Smooth muscle cell (in vitro differentiated cells): ENCODE measurements around the gene RIMBP2. TPM values are rescaled to one million over a fixed set of nuclear protein-coding genes. Genes with fewer than 3 reads are reported as not detected.

Experiments
- DNase-seq: peaks from one replicate; lab custom pipeline; 2025; ENCODE audit not compliant: unreplicated experiment; lab: John Stamatoyannopoulos, UW
- H2AFZ ChIP-seq: fragments of 200-600 bp; sonication (generic); 2 replicates; pipeline ENCODE4 v1.6.0; 2016; ENCODE audit warnings: antibody characterized with exemption, low read depth, mild to moderate bottlenecking
- H3F3A ChIP-seq: fragments of 200-600 bp; sonication (generic); 2 replicates; pipeline ENCODE4 v1.6.0; 2017; ENCODE audit warnings: antibody characterized with exemption, low read depth
- H3K27ac ChIP-seq: fragments of 200-600 bp; sonication (generic); 2 replicates; pipeline ENCODE4 v1.5.1; 2016; ENCODE audit warnings: low read depth, mild to moderate bottlenecking
- H3K27me3 ChIP-seq: fragments of 200-600 bp; sonication (generic); 2 replicates; pipeline ENCODE4 v1.6.1; 2016; ENCODE audit warnings: low read depth, mild to moderate bottlenecking
- H3K36me3 ChIP-seq: fragments of 200-600 bp; sonication (generic); 2 replicates; pipeline ENCODE4 v1.5.1; 2016; ENCODE audit warnings: low read depth
- H3K4me1 ChIP-seq: fragments of 200-600 bp; sonication (generic); 2 replicates; pipeline ENCODE4 v1.5.1; 2016; ENCODE audit warnings: low read depth
- H3K4me2 ChIP-seq: fragments of 200-600 bp; sonication (generic); 2 replicates; pipeline ENCODE4 v1.6.0; 2016; ENCODE audit warnings: mild to moderate bottlenecking
- H3K4me3 ChIP-seq: fragments of 200-600 bp; sonication (generic); 2 replicates; pipeline ENCODE4 v1.5.1; 2016; ENCODE audit warnings: mild to moderate bottlenecking
- H3K79me2 ChIP-seq: fragments of 200-600 bp; sonication (generic); 2 replicates; pipeline ENCODE4 v1.6.0; 2016; ENCODE audit warnings: low read depth, mild to moderate bottlenecking
- H3K9ac ChIP-seq: fragments of 200-600 bp; sonication (generic); 2 replicates; pipeline ENCODE4 v1.6.0; 2016; ENCODE audit warnings: low read depth
- H3K9me3 ChIP-seq: fragments of 200-600 bp; sonication (generic); replicated peaks from 2 replicates; pipeline ENCODE4 v1.5.1; 2016; ENCODE audit warnings: low read depth
- H4K20me1 ChIP-seq: fragments of 200-600 bp; sonication (generic); 2 replicates; pipeline ENCODE4 v1.6.0; 2016; ENCODE audit warnings: low read depth
- CTCF ChIP-seq: fragments of 200-600 bp; sonication (generic); IDR thresholded peaks from 2 replicates; pipeline ENCODE4 v1.5.1; 2017; ENCODE audit warnings: borderline replicate concordance, mild to moderate bottlenecking, antibody characterized with exemption; ENCODE audit not compliant: insufficient read depth, poor library complexity, severe bottlenecking
- WGBS: methylation state at CpG from one replicate; pipeline ENCODE4 v1.1.7; 2016; ENCODE audit warnings: low lambda C conversion rate; 5-methylcytosine and 5-hydroxymethylcytosine counted together
- polyA plus RNA-seq: library from polyadenylated mRNA; unstranded; fragments of >200 nt; fragmentation: Nextera tagmentation; extraction: Ambion mirVana; gene quantifications from 2 replicates; pipeline ENCODE4 v1.2.1, GENCODE V29; 2016
- total RNA-seq: library from RNA; depleted of rRNA; stranded (reverse); fragments of >200 nt; gene quantifications from 2 replicates; pipeline ENCODE4 v1.2.3, GENCODE V29; 2014

RIMBP2 gene
- total and polyA plus RNA-seq, 2 experiments from 2014 or later: 2.3 TPM; not detected in 1

DNA sequence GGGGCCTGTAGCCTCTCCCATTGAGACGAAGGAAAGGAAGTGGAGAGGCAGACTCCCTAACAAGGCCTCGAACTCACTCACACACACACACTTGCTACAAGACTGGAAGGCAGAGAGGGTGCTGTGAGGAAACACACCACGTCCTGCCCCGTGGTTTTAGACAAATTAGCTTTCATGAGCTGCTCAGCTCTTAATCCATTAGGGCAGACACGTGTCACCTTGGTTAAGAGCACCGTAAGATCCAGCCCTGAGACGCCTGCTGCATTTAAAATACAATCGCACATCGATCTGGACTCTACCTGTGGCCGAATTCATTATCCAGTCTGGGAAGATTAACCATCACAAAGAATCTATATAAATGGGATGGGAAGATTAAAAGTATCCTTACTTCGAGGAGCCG lies 72.0 kb downstream of the RIMBP2 start:
- WGBS: 86% methylated on average over 12 of the region's 12 CpGs
- Histone ChIP-seq H3K27ac (no peak overlapping the region), H3K4me2 (no peak overlapping the region), H3K36me3 (no peaks in the 10 kb centered on the region), H3K27me3 (no peaks in the 10 kb centered on the region), H3K9ac (no peak overlapping the region), H3K4me3 (no peak overlapping the region), H3K79me2 (no peaks in the 10 kb centered on the region), H3K4me1 (no peaks in the 10 kb centered on the region), H2AFZ (no peak overlapping the region), H3F3A (no peaks in the 10 kb centered on the region), H3K9me3 (no peaks in the 10 kb centered on the region), H4K20me1 (no peaks in the 10 kb centered on the region)
- no peak for DNase-seq
- no peak for TF ChIP-seq CTCF

DNA sequence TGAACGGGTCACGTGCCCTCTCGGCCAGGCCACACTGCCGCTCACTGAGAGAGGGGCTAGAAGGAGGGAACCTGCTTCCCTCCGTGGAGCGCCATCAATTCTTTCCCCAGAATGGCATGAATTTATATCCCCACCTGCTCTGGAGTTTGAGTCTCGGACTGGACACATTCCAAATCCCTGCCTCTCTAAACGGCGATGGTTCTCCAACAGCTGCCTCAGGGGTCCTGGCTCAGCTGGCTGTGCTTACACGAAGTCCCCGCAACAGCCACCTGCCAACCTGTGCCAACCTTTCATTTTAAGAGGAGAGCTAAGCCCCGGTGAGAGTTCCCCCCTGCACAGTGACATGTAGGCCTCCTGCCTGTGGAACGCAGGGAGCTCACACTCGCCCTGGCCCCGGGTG lies 73.2 kb downstream of the RIMBP2 start:
- Histone ChIP-seq H3K4me1 (no peaks in the 10 kb centered on the region), H3F3A (no peaks in the 10 kb centered on the region), H3K79me2 (no peaks in the 10 kb centered on the region), H4K20me1 (no peaks in the 10 kb centered on the region), H2AFZ (no peak overlapping the region), H3K27ac (no peak overlapping the region), H3K36me3 (no peaks in the 10 kb centered on the region), H3K4me2 (no peak overlapping the region), H3K4me3 (no peak overlapping the region), H3K9me3 (no peaks in the 10 kb centered on the region), H3K27me3 (no peaks in the 10 kb centered on the region), H3K9ac (no peak overlapping the region)
- TF ChIP-seq CTCF: no peak
- 95% methylated on average over 15 of the region's 15 CpGs for WGBS
- DNase-seq: no peak

GRCh38 chr12:130641533-130642184 lies 74.4 kb downstream of the RIMBP2 start:
- H3K4me2 ChIP-seq: no peak overlapping the region
- no peaks in the 10 kb centered on the region for H3K9me3 ChIP-seq
- no peaks in the 10 kb centered on the region for H3K4me1 ChIP-seq
- WGBS: 93% methylated on average over 14 of the region's 14 CpGs
- TF ChIP-seq CTCF: no peak
- no peak overlapping the region for H2AFZ ChIP-seq
- no peak overlapping the region for H3K9ac ChIP-seq
- H3K4me3 ChIP-seq: no peak overlapping the region
- no peaks in the 10 kb centered on the region for H3F3A ChIP-seq
- H3K27ac ChIP-seq: no peak overlapping the region
- no peaks in the 10 kb centered on the region for H3K27me3 ChIP-seq
- DNase-seq: no peak
- no peaks in the 10 kb centered on the region for H3K79me2 ChIP-seq
- no peaks in the 10 kb centered on the region for H3K36me3 ChIP-seq
- H4K20me1 ChIP-seq: no peaks in the 10 kb centered on the region

GRCh38 chr12:130640901-130641300 lies 75.2 kb downstream of the RIMBP2 start:
- Histone ChIP-seq H3K27me3 (no peaks in the 10 kb centered on the region), H3K4me1 (no peaks in the 10 kb centered on the region), H4K20me1 (no peaks in the 10 kb centered on the region), H3K36me3 (no peaks in the 10 kb centered on the region), H3F3A (no peaks in the 10 kb centered on the region), H3K27ac (no peak overlapping the region), H3K9ac (no peak overlapping the region), H3K79me2 (no peaks in the 10 kb centered on the region), H3K4me2 (no peak overlapping the region), H3K9me3 (no peaks in the 10 kb centered on the region), H3K4me3 (no peak overlapping the region), H2AFZ (no peak overlapping the region)
- 92% methylated on average over 11 of the region's 11 CpGs for WGBS
- TF ChIP-seq CTCF: no peak
- DNase-seq: no peak
